HG03039 (cell line): ENCODE results near the gene DNAJB8.

Experiments used
- ATAC-seq: cut with Tn5 transposase; IDR thresholded peaks from one replicate; pipeline ENCODE4 v1.9.1; 2021; ENCODE audit warnings: mild to moderate bottlenecking, moderate library complexity; ENCODE audit not compliant: unreplicated experiment

Gene DNAJB8

DNA sequence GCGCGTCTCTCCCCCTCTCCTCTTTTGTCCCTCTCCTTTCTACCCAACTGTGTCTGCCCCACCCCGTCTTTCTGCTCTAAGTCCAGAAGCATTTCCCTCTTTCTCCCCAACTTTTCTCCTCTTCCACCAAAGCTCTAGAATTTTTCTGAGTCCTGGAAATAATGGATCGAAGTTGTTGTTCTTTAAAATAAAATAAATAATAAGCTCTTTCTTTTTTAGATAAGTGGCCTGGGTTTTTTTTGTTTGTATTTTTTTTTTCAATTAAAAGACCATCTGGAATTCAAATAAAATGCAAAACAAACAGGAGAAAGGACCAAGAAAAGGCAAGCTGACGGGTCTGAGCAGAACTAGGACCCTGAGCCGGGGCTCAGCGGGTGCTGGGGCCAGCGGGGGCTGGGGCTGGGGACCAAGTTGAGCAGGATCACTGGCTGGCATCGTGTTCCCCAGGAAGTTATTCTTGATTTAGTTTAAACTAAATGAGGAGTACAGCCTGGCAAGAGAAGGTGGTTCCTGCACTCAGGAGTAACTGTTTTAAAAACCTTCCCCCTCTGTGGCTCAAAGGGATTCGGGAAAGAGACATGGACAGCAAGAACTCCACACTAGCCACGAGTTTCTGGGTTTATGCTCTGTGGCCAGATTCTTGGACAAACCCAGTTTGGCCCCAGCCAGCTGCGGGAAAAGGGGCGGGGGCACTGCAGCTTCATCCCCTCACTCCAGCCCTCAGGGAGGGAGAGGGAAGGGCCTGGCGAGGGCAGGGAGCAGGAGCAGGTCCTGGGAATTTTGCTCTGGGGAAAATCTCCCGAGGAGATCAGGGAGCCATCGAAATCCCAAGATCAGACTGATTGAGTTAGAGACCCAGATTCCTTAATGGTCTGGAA is 18.0 kb upstream of the DNAJB8 start:
- no peak for ATAC-seq

DNA sequence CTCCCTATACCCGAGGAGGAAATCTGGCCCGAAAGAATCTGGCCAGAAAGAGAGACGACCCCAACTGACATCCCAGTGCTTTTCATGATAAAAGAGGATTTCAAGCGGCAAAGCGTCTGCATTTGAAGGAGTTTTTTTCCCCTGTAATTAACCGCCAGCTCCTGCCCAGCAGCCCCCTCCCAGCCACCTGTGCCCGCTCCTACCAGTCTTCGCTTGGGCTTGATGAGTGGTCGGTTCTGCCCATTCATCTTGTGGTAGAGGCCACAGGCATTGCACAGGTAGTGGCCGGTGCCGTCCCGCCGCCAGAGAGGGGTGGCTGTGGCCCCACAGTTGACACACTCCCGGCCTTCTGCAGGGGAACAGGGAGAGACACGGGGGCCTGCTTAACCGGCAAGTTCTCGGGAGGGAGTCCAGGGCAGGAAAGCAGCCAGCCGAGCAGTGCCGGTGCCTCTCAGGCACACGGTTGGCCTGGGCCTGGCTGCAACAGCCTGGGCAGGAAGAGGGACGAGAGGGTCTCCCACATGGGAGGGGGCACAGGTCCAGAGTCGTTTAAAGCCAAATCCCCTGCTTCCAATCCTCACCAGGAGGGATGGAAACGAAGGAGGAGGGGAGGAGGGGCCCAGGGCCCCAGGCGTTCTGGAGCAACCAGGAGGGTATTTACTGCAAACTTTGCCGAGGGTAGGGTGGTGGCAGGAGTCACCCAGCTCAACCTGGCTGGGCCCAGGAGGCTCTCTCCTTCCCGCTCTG is 17.1 kb upstream of the DNAJB8 start:
- ATAC-seq = no peak

DNA sequence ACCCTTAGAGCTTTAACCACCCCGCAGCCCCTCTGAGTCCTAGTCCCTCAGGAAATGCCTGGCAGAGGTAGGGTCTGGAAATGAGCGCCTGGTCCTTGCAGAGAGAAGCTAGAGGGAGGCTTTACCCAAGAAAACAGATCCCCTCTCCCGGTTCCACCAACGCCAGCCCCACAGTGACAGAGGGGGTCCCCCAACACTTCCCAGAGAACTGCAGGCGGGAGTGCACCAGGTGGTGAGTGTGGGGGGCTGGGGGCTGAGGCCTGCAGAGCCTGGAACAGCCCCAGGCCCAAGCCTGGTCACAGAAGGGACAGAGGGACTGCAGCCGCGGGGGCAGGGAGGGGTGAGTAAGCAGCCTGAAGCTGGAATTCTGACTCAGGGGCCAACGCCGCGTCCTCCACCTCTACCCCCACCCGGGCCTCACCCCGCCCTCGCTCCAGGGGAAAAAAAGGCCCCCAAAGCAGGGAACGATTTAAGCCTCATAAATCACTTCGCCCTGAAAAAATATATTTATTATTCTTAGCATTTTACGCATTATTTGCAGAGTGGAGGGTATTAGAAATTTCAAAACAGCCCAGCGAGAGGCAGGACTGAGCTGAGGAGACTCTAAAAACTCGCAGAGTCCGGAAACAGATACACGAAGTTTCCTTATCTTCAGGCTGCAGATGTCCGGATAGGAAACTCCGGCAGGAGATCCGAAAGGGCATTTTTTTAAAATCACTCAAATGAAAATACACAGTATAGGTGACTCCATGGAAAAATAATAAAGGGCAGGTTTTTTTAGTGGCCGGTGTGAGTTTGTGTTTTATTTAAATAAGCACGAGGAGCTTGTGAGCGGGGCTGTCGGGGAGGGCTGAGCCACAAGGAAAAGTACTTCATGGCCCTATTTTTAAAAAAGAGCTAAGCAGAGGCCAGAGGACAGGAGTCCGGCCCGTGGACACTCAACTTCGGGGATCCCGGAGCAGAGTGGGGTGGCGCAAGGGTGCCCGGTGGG is 16.3 kb upstream of the DNAJB8 start:
- ATAC-seq = no peak

GRCh38 chr3:128482175-128482574 is 15.5 kb upstream of the DNAJB8 start:
- no peak for ATAC-seq

DNA sequence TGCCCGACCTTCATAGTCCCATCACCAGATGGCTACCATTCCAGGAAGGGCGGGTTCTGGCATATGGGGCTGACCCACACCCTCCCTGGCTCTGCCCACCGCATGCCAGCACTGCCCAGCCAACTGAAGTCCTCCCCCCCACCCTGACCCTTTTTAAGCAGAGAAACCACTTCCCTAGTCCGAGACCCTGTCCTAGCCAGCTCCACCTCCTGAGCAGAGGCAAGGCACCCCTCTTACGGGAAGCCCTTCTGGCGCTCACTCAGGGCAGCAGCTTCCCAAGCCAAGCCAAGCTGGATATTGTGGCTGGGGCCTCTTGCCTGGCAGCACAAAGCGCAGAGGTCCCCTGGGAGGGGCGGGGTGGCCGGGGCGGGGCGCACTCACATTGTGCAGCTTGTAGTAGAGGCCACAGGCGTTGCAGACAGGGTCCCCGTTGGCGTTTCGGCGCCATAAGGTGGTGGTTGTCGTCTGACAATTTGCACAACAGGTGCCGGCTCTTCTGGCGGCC is 14.8 kb upstream of the DNAJB8 start:
- no peak for ATAC-seq

DNA sequence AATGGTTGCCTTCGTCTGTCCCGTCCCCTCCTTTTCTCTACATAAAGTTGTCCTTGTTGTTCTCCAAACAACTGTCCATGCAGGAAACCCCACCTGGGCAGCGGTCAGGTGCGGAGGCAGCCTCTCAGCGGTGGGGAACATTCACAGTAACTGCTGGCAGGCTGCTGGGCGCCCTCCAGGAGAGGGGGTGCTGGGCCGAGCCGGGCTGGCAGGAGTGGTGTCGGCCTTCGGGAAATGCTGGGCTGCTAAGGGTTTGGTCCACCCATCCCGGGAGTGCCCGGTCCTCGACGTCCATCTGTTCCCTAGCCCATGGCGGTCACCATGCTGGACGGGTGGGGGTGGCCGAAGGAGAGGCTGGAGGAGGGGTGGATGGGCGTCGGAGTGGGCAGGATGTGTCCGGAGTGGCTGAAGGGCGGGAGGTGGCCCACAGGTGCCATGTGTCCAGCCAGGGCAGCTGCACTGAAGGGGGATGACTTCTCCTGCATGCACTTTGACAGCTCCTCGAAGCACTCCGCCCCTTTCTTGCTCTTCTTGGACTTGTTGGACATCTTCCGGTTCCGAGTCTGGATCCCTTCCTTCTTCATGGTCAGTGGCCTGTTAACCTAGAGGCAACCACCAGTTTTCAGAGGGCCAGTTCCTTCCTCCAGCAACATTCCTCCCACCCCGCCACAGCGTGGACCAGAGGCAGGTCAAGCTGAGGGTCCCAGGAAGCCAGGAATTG is 14.2 kb upstream of the DNAJB8 start:
- no peak for ATAC-seq

DNA sequence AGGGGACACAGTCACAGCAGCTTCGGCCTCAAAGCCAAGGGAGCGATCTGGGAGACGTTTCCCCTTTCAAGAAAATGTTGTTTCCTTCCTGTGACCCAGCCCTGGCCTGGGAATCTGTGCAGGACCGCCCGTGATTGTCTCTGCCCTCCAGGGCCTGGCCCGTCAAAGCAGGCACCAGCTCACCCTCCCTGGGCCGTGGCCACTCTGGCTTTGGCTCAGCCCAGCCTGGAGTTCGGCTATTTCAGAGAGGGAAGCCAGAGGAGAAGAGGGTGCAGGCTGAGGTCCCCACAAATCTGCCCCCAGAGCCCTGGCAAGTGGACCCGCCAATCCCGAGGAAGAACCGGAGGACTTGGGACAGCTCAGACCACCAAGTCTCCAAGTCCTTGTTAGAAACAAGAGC is 13.6 kb upstream of the DNAJB8 start:
- no peak for ATAC-seq

GRCh38 chr3:128479558-128480086 is 12.9 kb upstream of the DNAJB8 start:
- no peak for ATAC-seq

GRCh38 chr3:128478576-128479506 is 12.2 kb upstream of the DNAJB8 start:
- ATAC-seq = no peak

GRCh38 chr3:128476659-128477058 is 10.0 kb upstream of the DNAJB8 start:
- no peak for ATAC-seq

DNA sequence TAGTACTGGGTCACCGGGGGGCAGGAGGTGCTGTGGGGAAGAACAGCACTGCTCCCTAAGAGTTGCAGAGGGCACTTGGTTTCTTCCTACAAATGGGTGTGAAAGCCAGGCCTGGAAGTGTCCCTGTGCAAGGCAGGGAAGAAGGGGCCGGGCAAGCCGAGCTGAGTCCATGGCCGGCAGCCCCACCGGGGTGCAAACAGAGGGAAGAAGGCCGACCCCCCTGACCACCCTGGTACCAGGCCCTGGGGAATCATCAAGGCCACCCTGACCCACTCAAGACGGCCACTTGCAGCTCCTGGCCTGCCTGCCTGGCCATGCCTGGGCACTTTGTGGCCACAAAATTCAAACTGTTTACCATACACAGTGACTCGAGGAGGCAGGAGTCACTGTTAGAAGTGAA is 8.7 kb upstream of the DNAJB8 start:
- ATAC-seq = no peak

GRCh38 chr3:128473737-128474136 is 7.0 kb upstream of the DNAJB8 start:
- no peak for ATAC-seq

GRCh38 chr3:128473180-128473519 is 6.5 kb upstream of the DNAJB8 start:
- no peak for ATAC-seq

- ATAC-seq = no peak
Observed at GRCh38 chr3:128472449-128473179, 5.9 kb upstream of the DNAJB8 start.

GRCh38 chr3:128471720-128472119 is 5.0 kb upstream of the DNAJB8 start:
- ATAC-seq = no peak

GRCh38 chr3:128471110-128471509 is 4.4 kb upstream of the DNAJB8 start:
- no peak for ATAC-seq

DNA sequence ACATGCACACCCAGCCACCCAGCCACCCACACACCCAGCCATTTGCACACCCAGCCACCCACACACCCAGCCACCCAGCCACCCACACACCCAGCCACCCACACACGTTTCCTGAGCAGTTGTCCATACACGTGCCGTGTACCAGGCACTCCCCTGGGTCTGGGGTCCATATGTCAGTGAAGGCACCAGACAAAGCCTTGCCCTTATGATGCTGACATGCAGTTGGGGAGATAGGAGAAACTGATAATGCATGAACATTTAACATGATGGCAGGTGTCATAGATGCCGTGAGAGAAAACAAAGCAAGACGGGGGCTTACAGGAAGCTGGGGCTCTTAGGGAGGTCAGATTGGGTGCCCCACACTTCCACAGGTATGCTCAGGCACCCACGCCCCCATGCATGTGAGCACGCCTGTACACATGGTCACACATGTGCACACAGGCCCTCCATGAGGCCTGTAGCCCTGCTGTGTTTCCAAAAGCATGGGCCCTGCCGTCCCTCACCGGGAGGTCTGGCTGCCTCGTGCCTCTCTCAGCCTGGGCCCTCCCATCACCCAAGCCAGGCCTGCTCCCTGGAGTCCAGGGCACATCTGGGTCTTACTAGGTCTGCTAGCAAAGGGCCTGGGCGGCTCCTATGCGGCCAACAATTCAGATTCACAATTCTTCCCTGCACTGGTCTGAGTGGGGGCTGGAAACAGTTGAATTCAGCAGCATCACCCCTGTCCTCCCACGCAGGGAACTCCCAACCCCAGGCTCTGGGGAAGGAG is 3.6 kb upstream of the DNAJB8 start:
- ATAC-seq = no peak

- ATAC-seq = no peak
Observed at GRCh38 chr3:128469556-128469955, 2.9 kb upstream of the DNAJB8 start.
